Stimulated activated CD4-positive, alpha-beta T cell treated with anti-CD3 and anti-CD28 coated beads, TNF-alpha, amount 100 ng/mL, for 1 hour (primary cell): Measurements from ENCODE around the gene C12orf56.
"Not testable (repeated sequence)": the region's sequence is repeated elsewhere in the genome, so short reads cannot be mapped to it uniquely, and the experiment has no call there.

Experiments
- DNase-seq, 3 donors: peaks; one replicate each; pipeline ENCODE4 v3.0.0-alpha.2; 2020; ENCODE audit warnings: low read depth in 3 of 3, low spot score in 1 of 3

The C12orf56 gene

GRCh38 chr12:64387197-64387816 is 3.3 kb downstream of the C12orf56 start:
- DNase-seq, result no peak

GRCh38 chr12:64385468-64385867 is 5.1 kb downstream of the C12orf56 start:
- DNase-seq, result no peak

DNA sequence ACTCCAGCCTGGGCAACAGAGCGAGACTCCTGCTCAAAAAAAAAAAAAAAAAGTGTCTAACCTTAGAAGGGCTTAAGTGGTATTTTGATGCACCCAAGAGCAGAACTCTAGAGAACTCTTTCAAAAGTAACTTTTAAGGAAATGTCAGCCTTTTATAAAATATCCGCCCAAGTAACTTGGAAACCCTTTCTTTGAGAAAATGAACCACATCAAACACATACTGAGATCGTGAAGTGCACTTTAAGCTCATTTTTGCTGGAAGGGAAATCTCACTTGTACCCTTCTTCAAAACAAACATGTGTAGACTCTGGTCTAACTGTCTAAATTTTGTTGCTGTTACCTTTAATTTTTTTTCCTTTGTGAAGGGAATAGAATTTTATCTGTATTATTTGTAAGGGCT is 5.5 kb downstream of the C12orf56 start:
- DNase-seq, result no peak

DNA sequence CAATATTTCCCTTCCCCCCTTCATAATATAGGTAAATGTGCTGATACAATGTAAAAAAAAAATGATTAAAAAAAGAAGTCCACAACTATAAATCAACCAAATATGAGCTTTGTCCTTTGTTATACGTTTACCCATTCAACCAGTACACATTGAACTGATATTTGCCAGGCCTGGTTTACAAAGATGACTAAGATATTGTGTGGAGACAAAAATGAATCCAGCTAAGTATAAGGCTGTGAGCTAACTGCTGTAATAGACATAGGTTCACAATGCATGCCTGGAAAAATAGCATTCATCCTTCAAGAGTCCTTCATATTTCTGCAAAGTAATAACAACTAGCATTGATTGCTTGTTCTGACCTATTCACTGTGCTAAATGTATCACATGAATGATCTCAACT is 6.9 kb downstream of the C12orf56 start:
- no peak for DNase-seq

DNA sequence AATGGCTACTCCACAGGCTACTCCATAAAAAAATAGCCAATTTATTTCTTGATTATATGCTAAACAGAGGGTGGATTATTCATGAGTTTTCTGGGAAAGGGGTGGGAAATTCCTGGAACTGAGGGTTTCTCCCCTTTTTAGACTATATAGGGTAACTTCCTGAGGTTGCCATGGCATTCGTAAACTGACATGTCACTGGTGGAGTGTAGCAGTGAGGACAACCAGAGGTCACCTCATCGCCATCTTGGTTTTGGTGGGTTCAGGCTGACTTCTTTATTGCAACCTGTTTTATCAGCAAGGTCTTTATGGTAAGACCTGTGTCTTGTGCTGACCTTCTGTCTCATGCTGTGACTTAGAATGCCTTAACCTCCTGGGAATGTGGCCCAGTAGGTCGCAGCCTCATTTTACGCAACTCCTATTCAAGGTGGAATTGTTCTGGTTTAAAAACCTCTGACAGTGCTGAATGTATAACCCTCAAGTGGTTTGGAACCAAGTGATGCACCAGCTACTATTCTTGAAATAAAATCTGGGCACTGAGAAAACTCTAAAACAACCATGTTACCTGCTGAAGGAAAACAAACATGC is 27.7 kb downstream of the C12orf56 start:
- DNase-seq, result no peak

DNA sequence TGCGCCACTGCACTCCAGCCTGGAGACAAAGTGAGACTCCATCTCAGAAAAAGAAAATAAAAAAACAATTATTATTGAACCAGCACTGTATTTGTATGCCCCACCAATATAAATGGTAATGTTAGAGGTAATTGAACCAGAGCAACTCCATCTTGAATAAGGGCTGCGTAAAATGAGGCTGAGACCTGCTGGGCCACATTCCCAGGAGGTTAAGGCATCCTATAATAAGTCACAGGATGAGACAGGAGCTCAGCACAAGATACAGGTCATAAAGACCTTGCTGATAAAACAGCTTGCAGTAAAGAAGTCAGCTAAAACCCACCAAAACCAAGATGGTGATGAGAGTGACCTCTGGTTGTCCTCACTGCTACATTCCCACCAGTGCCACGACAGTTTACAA is 29.4 kb downstream of the C12orf56 start:
- DNase-seq, result not testable (repeated sequence)

DNA sequence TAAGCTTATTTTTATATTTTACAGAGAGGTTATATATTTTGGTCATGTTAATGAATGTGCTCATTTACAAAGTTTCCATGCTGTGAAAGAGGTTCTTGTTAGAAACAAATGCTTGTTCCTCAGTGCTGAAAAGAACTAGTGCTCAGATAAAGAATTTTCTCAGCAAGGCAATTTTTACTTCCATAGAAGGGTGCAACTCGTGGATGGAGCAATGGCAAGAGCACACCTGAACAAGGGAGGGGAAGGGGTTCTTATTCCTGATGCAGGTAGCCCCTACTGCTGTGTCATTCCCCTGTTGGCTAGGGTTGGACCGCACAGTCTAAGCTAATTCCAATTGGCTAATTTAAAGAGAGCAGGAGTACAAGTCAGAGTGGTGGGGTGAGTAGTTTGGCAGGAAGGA is 34.3 kb downstream of the C12orf56 start:
- not testable (repeated sequence) for DNase-seq

DNA sequence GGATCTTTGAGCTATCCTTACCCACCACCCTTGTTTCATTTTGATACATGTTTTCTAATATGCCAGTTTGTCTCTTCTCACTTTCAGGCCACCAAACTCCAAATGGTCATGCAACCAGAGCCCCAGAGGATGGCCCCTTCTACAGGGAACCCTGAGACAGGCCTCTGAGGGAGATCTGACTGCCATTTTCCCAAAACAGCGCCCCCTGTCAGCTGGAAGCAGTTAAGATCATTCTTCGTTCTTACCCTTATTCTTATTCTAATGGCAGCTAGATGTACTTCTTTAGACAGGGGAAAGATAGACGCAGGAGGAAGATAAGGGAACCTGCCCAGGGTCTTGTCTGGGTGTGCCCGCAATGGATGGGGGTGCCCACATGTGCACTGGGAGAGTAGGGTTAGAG is 38.4 kb downstream of the C12orf56 start:
- no peak for DNase-seq

GRCh38 chr12:64351265-64351664 is 39.3 kb downstream of the C12orf56 start:
- DNase-seq, result no peak

- no peak for DNase-seq
Measured at GRCh38 chr12:64347630-64348029, 42.9 kb downstream of the C12orf56 start.

DNA sequence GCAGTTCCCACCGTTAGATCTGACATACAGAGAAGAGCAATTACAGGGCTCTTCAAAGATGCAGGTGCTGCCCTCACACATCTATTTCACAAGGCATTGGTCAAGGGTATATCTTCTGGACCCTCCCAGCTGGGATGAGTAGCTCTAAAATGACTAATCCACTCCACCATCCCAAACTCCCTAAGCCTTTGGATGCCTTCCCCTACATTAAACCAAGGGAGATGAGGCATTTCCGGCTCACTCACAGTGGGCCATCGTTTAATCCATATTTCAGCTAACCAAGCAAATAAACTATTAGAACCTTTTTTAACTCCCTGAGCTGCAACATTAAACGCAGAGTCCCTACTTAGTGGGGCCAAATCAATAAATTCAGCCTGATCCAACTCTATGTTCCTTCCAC is 45.9 kb downstream of the C12orf56 start:
- not testable (repeated sequence) for DNase-seq

GRCh38 chr12:64340546-64340945 is 50.0 kb downstream of the C12orf56 start:
- DNase-seq, result not testable (repeated sequence)

DNA sequence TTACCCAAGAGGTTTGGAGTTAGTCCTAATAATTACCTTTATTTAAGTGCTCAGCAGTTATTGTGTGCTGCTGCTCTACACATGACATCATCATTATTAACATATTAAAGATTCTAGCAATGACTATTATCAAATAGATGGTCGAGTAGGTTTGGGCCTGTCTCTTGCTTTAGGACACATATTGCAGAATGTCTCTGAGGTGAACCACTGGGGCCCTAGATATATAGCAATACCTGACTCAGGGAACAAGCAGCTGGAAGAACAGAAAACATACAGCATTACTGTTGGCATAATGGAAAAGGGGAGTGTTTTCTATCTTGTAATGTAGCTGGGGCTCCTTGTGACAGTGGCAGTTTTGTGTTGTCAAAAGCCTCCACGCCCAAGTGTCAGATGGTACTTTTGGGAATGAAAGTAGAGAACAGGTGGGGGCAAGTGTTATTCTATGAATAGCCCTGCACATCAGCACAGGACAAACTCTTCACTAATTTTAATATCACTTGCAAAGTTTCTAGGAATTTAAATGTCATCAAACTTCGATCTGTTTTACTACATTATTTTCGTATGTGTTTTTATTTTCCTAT is 54.6 kb downstream of the C12orf56 start:
- DNase-seq, result no peak

DNA sequence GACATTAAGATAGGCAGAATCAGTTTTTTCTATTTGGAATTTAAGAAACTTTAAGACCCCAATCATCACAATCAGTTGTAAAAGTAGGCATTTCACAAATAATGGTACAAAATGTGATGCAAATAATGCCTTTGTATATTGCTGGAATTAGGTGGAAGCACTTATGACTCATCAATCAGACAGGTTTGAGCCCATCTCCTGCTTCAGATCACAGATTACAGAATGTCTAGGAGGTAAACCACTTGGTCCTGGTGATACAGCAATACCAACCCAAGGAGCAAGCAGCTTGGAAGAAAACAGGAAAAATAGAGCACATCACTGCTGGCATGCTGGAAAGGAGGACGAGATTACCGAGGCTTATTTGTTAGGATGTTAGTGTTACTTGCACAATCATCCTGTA is 57.6 kb downstream of the C12orf56 start:
- no peak for DNase-seq

- no peak for DNase-seq
Measured at GRCh38 chr12:64332296-64332695, 58.3 kb downstream of the C12orf56 start.

- not testable (repeated sequence) for DNase-seq
Measured at GRCh38 chr12:64329031-64329710, 61.4 kb downstream of the C12orf56 start.

DNA sequence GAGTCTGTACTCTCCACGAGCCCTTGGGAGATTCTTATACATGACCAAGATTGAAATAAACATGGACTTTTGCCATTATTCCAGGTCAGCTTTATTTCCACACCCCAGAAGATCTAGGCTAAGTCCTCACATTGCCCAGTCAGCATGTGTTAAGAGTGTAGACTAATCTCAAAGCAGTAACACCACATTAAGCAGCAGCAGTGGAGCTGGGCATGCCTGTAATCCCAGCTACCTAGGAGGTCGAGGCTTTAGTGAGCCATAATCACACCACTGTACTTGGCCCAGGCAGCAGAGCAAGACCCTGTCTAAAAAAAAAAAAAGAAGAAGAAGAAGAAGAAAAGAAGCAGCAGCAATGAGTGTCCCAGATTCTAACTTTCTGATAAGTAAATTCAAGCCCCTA is 65.5 kb downstream of the C12orf56 start:
- no peak for DNase-seq

DNA sequence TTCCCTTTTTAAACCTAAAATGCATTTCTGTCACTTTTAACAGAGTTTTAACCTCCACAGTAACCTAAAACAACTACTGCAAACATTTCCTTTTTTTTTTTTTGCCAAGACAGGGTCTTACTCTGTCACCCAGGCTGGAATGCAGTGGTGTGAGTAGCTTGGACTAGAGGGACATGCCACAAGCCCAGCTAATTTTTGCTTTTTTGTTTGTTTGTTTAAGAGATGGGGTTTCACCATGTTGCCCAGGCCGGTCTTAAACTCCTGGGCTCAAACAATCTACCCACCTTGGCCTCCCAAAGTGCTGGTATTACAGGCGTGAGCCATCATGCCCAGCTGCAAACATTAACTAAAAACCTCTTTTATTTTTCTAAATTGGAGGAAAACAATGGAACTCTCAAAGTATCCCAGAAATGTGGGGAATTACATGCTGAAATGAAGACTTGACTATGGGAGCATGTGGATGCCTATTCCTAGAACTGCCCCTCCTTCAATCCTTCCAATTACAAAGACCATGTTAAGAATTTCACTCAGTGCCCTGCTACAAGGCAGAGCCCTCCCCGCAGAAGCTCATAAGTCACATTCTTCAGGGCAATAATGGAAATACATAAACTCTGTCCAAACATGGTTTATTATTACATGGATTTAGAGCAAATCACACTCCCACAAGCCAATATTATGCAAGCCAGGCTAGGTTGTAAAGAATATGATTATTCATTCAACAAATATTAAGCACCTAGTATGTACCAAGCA is 66.9 kb downstream of the C12orf56 start:
- DNase-seq, result no peak

- DNase-seq, result no peak
Measured at GRCh38 chr12:64323006-64323405, 67.6 kb downstream of the C12orf56 start.

- no peak for DNase-seq
Measured at GRCh38 chr12:64320611-64321010, 69.9 kb downstream of the C12orf56 start.

GRCh38 chr12:64319540-64320225 is 70.9 kb downstream of the C12orf56 start:
- DNase-seq, result not testable (repeated sequence)
